K562 (cell line): ENCODE data around the gene PDE11A. TPM values are rescaled to one million over a fixed set of nuclear protein-coding genes. Genes with fewer than 3 reads are reported as not detected.
A peak's percentile ranks its signal among the peaks of the same experiment; 100 is the strongest.

Experiments
- BCOR ChIP-seq: fragments of 450-650 bp; IDR thresholded peaks from 2 replicates; pipeline ENCODE4 v1.6.1; 2016
- BRCA1 ChIP-seq, 2 experiments: fragments of 450-650 bp in 1 of 2; sonication (generic) in 1 of 2; formaldehyde crosslinking in 1 of 2; IDR thresholded peaks; 2 replicates each; pipeline versions ENCODE4 v1.5.0 to v1.6.1; 2017 to 2020; ENCODE audit warnings: mild to moderate bottlenecking in 1 of 2, missing genetic modification reagents in 1 of 2
- CTCFL ChIP-seq: IDR thresholded peaks from 2 replicates; pipeline ENCODE4 v1.6.1; 2011; ENCODE audit warnings: borderline replicate concordance, low read depth, mild to moderate bottlenecking, moderate library complexity, low read length; ENCODE audit not compliant: insufficient read depth, poor library complexity, severe bottlenecking
- ESRRA ChIP-seq: fragments of 450-650 bp; IDR thresholded peaks from 2 replicates; pipeline ENCODE4 v1.6.1; 2014; ENCODE audit warnings: low read depth, mild to moderate bottlenecking, moderate library complexity, borderline replicate concordance
- KDM5B ChIP-seq: fragments of 200-600 bp; sonication (generic); IDR thresholded peaks from 2 replicates; pipeline ENCODE4 v1.6.1; 2012; ENCODE audit warnings: low read depth, mild to moderate bottlenecking, moderate library complexity, low read length, control low read depth, inconsistent platforms; ENCODE audit not compliant: insufficient replicate concordance
- MYNN ChIP-seq, 2 experiments: sonication (generic); formaldehyde crosslinking in 1 of 2; IDR thresholded peaks; 2 replicates each; pipeline versions ENCODE4 v1.5.0 to v1.6.1; 2016 to 2020; ENCODE audit warnings: antibody characterized with exemption in 1 of 2, missing genetic modification reagents in 1 of 2
- NONO ChIP-seq, 2 experiments: fragments of 200-400 bp in 1 of 2; fragments of 450-650 bp in 1 of 2; formaldehyde crosslinking in 1 of 2; IDR thresholded peaks; 2 replicates each; pipeline ENCODE4 v1.6.1; 2017; ENCODE audit warnings: low read depth in 2 of 2, mild to moderate bottlenecking in 2 of 2, moderate library complexity in 2 of 2, low read length in 1 of 2
- SAP30 ChIP-seq: fragments of 200-600 bp; sonication (generic); IDR thresholded peaks from 2 replicates; pipeline ENCODE4 v1.6.1; 2012; ENCODE audit warnings: borderline replicate concordance, low read depth, mild to moderate bottlenecking, moderate library complexity, low read length, control low read depth, inconsistent platforms; ENCODE audit not compliant: insufficient read depth, poor library complexity, severe bottlenecking
- TCF3 ChIP-seq: sonication (generic); formaldehyde crosslinking; IDR thresholded peaks from 2 replicates; pipeline ENCODE4 v1.4.0; 2020; ENCODE audit warnings: mild to moderate bottlenecking, missing genetic modification reagents
- polyA plus RNA-seq, 8 experiments: library from polyadenylated mRNA; depleted of rRNA in 4 of 8; stranded (reverse) in 5 of 8; unstranded in 3 of 8; fragments of >200 nt; fragmentation: Nextera tagmentation in 2 of 8; fragmentation: Illumina TruSeq in 1 of 8; extraction: Ambion mirVana in 2 of 8; extraction: Trizol in 1 of 8; gene quantifications; 2 replicates each; pipeline versions ENCODE4 v1.2.1 to v1.2.3, GENCODE V29; 2011 to 2014; ENCODE audit warnings: inconsistent platforms in 1 of 8, missing spikeins in 1 of 8
- total RNA-seq, 7 experiments: library from RNA; depleted of rRNA in 6 of 7; stranded (reverse); fragments of >200 nt in 6 of 7; fragmentation: Illumina TruSeq in 2 of 7; extraction: Trizol in 2 of 7; gene quantifications; 2 replicates each; pipeline versions ENCODE4 v1.2.1 to v1.2.3, GENCODE V29; 2011 to 2021; ENCODE audit warnings: low replicate concordance in 1 of 7
- TF ChIP-seq, protein P1 (sequence below), 2 experiments: fragments of 200-800 bp in 1 of 2; sonication (Bioruptor generic) in 1 of 2; sonication (generic) in 1 of 2; formaldehyde crosslinking in 1 of 2; IDR thresholded peaks in 1 of 2; conservative IDR thresholded peaks in 1 of 2; 2 replicates each; pipeline versions ENCODE4 v1.5.0 to v1.6.1; 2016 to 2020; ENCODE audit warnings: missing compliant biosample characterization in 1 of 2, missing genetic modification characterization in 1 of 2, missing genetic modification reagents in 1 of 2
- TF ChIP-seq, protein P2 (sequence below): fragments of 450-650 bp; IDR thresholded peaks from 2 replicates; pipeline ENCODE4 v1.6.1; 2017; ENCODE audit warnings: antibody characterized with exemption
- TF ChIP-seq, protein P3 (sequence below): fragments of 150-350 bp; conservative IDR thresholded peaks from 2 replicates; pipeline ENCODE4 v1.6.1; 2014; ENCODE audit warnings: low read length
- TF ChIP-seq, protein P4 (sequence below): fragments of 250-450 bp; sonication (Bioruptor Pico); IDR thresholded peaks from 2 replicates; pipeline ENCODE4 v1.5.0; 2020; ENCODE audit warnings: mild to moderate bottlenecking

The PDE11A gene
- total and polyA plus RNA-seq, 9 of the 15 experiments (the other 6 are each of a cell fraction or from before 2014, with no cell fraction given) = 3.2 to 22.1 (median 5.7) TPM

DNA sequence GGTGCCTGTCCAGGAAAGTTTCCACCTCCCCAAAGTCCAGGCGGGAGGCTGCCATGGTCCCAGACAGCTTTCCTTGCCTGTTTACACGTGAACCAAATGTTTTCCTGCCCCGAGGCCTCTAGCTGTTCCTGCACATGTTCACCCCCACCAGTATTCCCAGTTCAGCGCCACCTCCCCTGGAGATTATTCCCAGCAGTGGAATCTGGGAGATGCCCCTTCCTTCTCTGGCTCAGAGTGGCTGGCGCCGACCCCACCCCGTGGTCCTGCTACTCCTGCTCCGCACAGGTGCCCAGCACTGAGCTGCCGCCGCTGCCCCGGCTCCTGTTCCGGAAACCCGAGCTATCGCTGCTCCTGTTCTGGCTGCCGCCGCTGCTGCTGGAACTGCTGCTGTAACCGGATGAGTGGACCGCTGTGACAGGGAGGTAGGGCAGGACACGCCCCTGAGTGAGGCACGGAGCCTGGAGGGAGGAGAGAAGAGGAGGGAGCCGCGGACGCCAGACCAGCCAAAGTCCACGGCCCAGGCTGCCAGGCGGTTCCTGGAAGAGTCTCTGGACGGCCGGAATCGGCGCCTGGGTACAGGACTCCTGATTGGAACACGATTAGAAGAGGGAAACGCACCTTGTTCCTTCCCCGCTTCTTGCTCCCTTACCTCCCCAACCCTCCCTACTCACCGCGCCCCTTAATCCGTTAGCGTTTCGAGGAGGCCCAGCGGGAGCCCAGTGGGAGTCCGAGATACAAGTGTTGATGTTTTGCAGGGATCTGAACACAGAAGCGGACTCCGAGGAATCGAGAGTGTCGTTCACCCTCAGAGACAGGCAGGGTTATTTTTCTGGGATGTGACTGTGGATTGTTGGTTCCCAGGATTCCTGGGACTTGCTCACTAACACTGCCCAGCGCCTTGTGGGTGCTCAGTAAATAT, at the start of gene PDE11A (continued):
- TF ChIP-seq, protein P1, sequence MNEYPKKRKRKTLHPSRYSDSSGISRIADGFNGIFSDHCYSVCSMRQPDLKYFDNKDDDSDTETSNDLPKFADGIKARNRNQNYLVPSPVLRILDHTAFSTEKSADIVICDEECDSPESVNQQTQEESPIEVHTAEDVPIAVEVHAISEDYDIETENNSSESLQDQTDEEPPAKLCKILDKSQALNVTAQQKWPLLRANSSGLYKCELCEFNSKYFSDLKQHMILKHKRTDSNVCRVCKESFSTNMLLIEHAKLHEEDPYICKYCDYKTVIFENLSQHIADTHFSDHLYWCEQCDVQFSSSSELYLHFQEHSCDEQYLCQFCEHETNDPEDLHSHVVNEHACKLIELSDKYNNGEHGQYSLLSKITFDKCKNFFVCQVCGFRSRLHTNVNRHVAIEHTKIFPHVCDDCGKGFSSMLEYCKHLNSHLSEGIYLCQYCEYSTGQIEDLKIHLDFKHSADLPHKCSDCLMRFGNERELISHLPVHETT (CRISPR knock-in tag; conservative IDR thresholded peaks at IDR 0.05 in 1 of 2, IDR thresholded peaks at IDR 0.05 in 1 of 2) = 0 out of 4 replicates have a peak, but pooled peaks of 1 of the 2 experiments have one; percentile 31
- TF ChIP-seq, protein P2, sequence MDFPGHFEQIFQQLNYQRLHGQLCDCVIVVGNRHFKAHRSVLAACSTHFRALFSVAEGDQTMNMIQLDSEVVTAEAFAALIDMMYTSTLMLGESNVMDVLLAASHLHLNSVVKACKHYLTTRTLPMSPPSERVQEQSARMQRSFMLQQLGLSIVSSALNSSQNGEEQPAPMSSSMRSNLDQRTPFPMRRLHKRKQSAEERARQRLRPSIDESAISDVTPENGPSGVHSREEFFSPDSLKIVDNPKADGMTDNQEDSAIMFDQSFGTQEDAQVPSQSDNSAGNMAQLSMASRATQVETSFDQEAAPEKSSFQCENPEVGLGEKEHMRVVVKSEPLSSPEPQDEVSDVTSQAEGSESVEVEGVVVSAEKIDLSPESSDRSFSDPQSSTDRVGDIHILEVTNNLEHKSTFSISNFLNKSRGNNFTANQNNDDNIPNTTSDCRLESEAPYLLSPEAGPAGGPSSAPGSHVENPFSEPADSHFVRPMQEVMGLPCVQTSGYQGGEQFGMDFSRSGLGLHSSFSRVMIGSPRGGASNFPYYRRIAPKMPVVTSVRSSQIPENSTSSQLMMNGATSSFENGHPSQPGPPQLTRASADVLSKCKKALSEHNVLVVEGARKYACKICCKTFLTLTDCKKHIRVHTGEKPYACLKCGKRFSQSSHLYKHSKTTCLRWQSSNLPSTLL = no peak
- TF ChIP-seq, protein P3, sequence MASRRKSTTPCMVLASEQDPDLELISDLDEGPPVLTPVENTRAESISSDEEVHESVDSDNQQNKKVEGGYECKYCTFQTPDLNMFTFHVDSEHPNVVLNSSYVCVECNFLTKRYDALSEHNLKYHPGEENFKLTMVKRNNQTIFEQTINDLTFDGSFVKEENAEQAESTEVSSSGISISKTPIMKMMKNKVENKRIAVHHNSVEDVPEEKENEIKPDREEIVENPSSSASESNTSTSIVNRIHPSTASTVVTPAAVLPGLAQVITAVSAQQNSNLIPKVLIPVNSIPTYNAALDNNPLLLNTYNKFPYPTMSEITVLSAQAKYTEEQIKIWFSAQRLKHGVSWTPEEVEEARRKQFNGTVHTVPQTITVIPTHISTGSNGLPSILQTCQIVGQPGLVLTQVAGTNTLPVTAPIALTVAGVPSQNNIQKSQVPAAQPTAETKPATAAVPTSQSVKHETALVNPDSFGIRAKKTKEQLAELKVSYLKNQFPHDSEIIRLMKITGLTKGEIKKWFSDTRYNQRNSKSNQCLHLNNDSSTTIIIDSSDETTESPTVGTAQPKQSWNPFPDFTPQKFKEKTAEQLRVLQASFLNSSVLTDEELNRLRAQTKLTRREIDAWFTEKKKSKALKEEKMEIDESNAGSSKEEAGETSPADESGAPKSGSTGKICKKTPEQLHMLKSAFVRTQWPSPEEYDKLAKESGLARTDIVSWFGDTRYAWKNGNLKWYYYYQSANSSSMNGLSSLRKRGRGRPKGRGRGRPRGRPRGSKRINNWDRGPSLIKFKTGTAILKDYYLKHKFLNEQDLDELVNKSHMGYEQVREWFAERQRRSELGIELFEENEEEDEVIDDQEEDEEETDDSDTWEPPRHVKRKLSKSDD = 0 out of 2 replicates have a peak, but pooled peaks have one; percentile 29
- TF ChIP-seq CTCFL (no peak), ESRRA (peak; percentile 24; the same call in 1 of the 2 replicates), TCF3 (CRISPR knock-in tag) (peak; percentile 45; the same call in 1 of the 2 replicates), SAP30 (no peak), NONO (IDR thresholded peaks at IDR 0.05; ENCODE audit: low read depth in 2 of 2, low read length in 1 of 2) (no peak), KDM5B (peak; percentile 63), BCOR (peak; percentile 75; the same call in 1 of the 2 replicates), BRCA1 (IDR thresholded peaks at IDR 0.05) (no peak), BRCA1 (CRISPR knock-in tag; IDR thresholded peaks at IDR 0.05) (no peak), MYNN (IDR thresholded peaks at IDR 0.05) (no peak), MYNN (CRISPR knock-in tag; IDR thresholded peaks at IDR 0.05) (no peak)
- TF ChIP-seq, protein P4, sequence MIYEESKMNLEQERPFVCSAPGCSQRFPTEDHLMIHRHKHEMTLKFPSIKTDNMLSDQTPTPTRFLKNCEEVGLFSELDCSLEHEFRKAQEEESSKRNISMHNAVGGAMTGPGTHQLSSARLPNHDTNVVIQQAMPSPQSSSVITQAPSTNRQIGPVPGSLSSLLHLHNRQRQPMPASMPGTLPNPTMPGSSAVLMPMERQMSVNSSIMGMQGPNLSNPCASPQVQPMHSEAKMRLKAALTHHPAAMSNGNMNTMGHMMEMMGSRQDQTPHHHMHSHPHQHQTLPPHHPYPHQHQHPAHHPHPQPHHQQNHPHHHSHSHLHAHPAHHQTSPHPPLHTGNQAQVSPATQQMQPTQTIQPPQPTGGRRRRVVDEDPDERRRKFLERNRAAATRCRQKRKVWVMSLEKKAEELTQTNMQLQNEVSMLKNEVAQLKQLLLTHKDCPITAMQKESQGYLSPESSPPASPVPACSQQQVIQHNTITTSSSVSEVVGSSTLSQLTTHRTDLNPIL (CRISPR knock-in tag) = no peak
